Neuronal stem cell (in vitro differentiated cells): ENCODE results near the gene JOSD2.

Source experiments
- DNase-seq: peaks from one replicate; pipeline ENCODE4 v3.0.0-alpha.2; 2013; ENCODE audit warnings: low spot score
- H2AFZ ChIP-seq: one replicate; pipeline ENCODE4 v1.6.1; 2013; ENCODE audit warnings: mild to moderate bottlenecking, low read length, inconsistent platforms
- H2AK5ac ChIP-seq: 2 replicates; pipeline ENCODE4 v1.6.1; 2013; ENCODE audit warnings: low read depth, mild to moderate bottlenecking, inconsistent platforms, low read length, moderate library complexity, mixed read lengths
- H2BK120ac ChIP-seq: 2 replicates; pipeline ENCODE4 v1.6.1; 2013; ENCODE audit warnings: low read depth, mild to moderate bottlenecking, inconsistent platforms, low read length, moderate library complexity, mixed read lengths
- H2BK12ac ChIP-seq: one replicate; pipeline ENCODE4 v1.6.1; 2013; ENCODE audit warnings: low read length, inconsistent platforms
- H2BK15ac ChIP-seq: 2 replicates; pipeline ENCODE4 v1.6.1; 2013; ENCODE audit warnings: mild to moderate bottlenecking, low read length, inconsistent platforms, mixed read lengths
- H2BK5ac ChIP-seq: one replicate; pipeline ENCODE4 v1.6.1; 2013; ENCODE audit warnings: inconsistent platforms, mild to moderate bottlenecking, low read length, moderate library complexity
- H3K14ac ChIP-seq: one replicate; pipeline ENCODE4 v1.6.1; 2013; ENCODE audit warnings: low read length, inconsistent platforms
- H3K18ac ChIP-seq: 2 replicates; pipeline ENCODE4 v1.6.1; 2013; ENCODE audit warnings: low read length, inconsistent platforms
- H3K23ac ChIP-seq: 2 replicates; pipeline ENCODE4 v1.6.1; 2013; ENCODE audit warnings: low read depth, mild to moderate bottlenecking, mixed read lengths, low read length, inconsistent platforms; ENCODE audit not compliant: poor library complexity
- H3K27ac ChIP-seq: replicated peaks from 3 replicates; pipeline ENCODE4 v1.5.1; 2013; ENCODE audit warnings: low read length, inconsistent platforms
- H3K27me3 ChIP-seq, 3 experiments: 2 replicates each; pipeline ENCODE4 v1.6.1; 2013; ENCODE audit warnings: low read length in 3 of 3, mild to moderate bottlenecking in 2 of 3, inconsistent platforms in 1 of 3, low read depth in 1 of 3, mixed read lengths in 1 of 3, moderate library complexity in 1 of 3; ENCODE audit not compliant: control insufficient read depth in 3 of 3, insufficient read depth in 3 of 3
- H3K36me3 ChIP-seq, 2 donors: replicated peaks in 1 of 2; 2 replicates each; pipeline ENCODE4 v1.6.1; 2013; ENCODE audit warnings: low read length in 2 of 2; ENCODE audit not compliant: control insufficient read depth in 2 of 2, insufficient read depth in 2 of 2
- H3K4ac ChIP-seq: 2 replicates; pipeline ENCODE4 v1.6.1; 2013; ENCODE audit warnings: inconsistent platforms, mild to moderate bottlenecking, low read length, moderate library complexity
- H3K4me1 ChIP-seq, 2 donors: 1 replicate in 1 of 2; 2 replicates in 1 of 2; pipeline ENCODE4 v1.6.1; 2013; ENCODE audit warnings: low read length in 2 of 2, low read depth in 1 of 2; ENCODE audit not compliant: control insufficient read depth in 2 of 2, insufficient read depth in 1 of 2
- H3K4me2 ChIP-seq: one replicate; pipeline ENCODE4 v1.6.1; 2013; ENCODE audit warnings: mild to moderate bottlenecking, low read length, inconsistent platforms; ENCODE audit not compliant: insufficient read depth, poor library complexity, severe bottlenecking
- H3K4me3 ChIP-seq, 2 donors: 2 replicates each; pipeline ENCODE4 v1.5.1; 2013; ENCODE audit warnings: low read length in 2 of 2, mild to moderate bottlenecking in 2 of 2, inconsistent platforms in 1 of 2, moderate library complexity in 1 of 2
- H3K79me1 ChIP-seq: one replicate; pipeline ENCODE4 v1.6.1; 2013; ENCODE audit warnings: low read depth, mild to moderate bottlenecking, inconsistent platforms, low read length, moderate library complexity
- H3K9ac ChIP-seq: one replicate; pipeline ENCODE4 v1.6.1; 2013; ENCODE audit warnings: mild to moderate bottlenecking, low read depth, low read length, inconsistent platforms; ENCODE audit not compliant: poor library complexity
- H3K9me3 ChIP-seq, 2 donors: replicated peaks in 1 of 2; 2 replicates each; pipeline versions ENCODE3 to v1.6.1; 2013; ENCODE audit warnings: low read length in 2 of 2, mild to moderate bottlenecking in 2 of 2, inconsistent platforms in 1 of 2, low read depth in 1 of 2, mixed read lengths in 1 of 2, moderate library complexity in 1 of 2; ENCODE audit not compliant: control insufficient read depth in 2 of 2, insufficient read depth in 1 of 2
- H4K8ac ChIP-seq: one replicate; pipeline ENCODE4 v1.6.1; 2013; ENCODE audit warnings: low read depth, mild to moderate bottlenecking, inconsistent platforms, low read length, moderate library complexity
- H4K91ac ChIP-seq: one replicate; pipeline ENCODE4 v1.6.1; 2013; ENCODE audit warnings: low read length, low read depth, mild to moderate bottlenecking, inconsistent platforms; ENCODE audit not compliant: poor library complexity
- WGBS, 2 donors: extraction: QIAGEN DNeasy Blood & Tissue Kit; methylation state at CpG; one replicate each; pipeline ENCODE4 v1.1.7; 2013; ENCODE audit warnings: missing lambda C conversion rate in 2 of 2, mixed read lengths in 1 of 2; ENCODE audit not compliant: insufficient read length in 2 of 2, insufficient replicate concordance in 1 of 2; ENCODE audit errors: extremely low coverage in 2 of 2; 5-methylcytosine and 5-hydroxymethylcytosine counted together

Gene JOSD2

DNA sequence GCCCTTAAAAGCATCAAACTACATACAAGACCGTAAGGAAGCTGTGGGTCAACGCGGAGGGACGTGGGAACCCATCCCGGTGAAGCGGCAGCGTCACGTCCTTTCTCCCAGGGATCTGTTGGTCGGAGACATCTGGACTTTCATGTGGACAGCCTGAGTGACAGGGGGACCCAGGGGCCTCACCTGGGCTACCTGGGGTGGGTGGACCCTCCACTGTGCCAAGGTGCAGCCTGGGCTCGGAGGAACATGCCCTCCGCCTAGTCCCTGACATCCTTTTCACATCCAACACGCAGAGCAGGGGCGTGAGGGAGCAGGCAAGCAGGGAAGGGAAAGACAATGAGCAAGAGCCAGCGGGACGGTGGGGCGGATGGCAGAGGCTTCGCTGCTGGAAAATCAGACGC is 20.6 kb downstream of the JOSD2 start:
- H3K23ac ChIP-seq = no peak overlapping the region
- H3K27me3 ChIP-seq = peaks cover 0 to 68% (median 6%) of the 10 kb centered on the region in 3 experiments
- WGBS, 2 donors = no CpG with 5 or more reads among the region's 18 CpGs
- H2BK5ac ChIP-seq = peak overlapping the region; percentile 10
- no peak overlapping the region for H2AFZ ChIP-seq
- H3K18ac ChIP-seq = peak overlapping the region; percentile 4
- H3K14ac ChIP-seq = no peak overlapping the region
- H3K4me1 ChIP-seq = peaks cover 20 to 21% of the 10 kb centered on the region in 2 donors
- peak overlapping the region; percentile 55 for H3K4me2 ChIP-seq
- H3K27ac ChIP-seq = peak overlapping the region; percentile 35
- H3K4me3 ChIP-seq = peak overlapping the region in 1 of 2 donors; percentile 37
- no peak overlapping the region for H4K8ac ChIP-seq
- peak overlapping the region; percentile 76 for H3K9ac ChIP-seq
- H2BK120ac ChIP-seq = no peak overlapping the region
- H4K91ac ChIP-seq = no peak overlapping the region
- peaks cover 0 to 3% of the 10 kb centered on the region in 2 donors for H3K36me3 ChIP-seq
- peak overlapping the region; percentile 80 for H2BK12ac ChIP-seq
- DNase-seq = no peak
- no peak overlapping the region for H3K4ac ChIP-seq
- H3K9me3 ChIP-seq = peaks cover 14 to 24% of the 10 kb centered on the region in 2 donors
- H2BK15ac ChIP-seq = no peak overlapping the region
- H3K79me1 ChIP-seq = no peaks in the 10 kb centered on the region
- peak overlapping the region; percentile 77 for H2AK5ac ChIP-seq

DNA sequence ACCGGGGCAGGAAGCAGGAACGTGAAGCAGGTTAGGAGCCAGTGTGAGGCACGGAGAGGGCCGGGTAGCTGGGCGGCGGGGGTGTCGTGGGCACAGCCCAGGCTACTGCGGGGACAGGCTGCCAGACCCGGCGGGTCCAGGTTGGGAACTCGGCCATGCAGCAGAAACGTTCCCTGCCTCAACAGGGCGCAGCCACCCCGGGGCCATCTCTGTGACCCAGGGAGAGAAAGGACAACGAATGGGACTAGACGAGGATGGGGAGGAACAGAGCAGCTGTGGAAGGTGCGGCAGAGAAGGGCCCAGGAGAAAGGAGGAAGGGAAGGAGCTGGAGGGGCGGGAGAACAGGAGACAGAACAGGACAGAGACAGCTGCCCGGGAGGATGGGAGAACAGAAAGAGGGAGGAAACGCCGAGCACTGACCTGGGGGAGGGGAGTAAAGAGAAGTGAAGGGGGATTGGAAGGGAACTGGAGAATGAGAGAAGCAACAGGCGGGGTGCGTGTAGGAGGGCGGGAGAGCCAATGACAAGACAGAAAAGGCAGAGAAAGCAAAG is 21.5 kb downstream of the JOSD2 start:
- no peak overlapping the region for H4K91ac ChIP-seq
- no peak overlapping the region for H2BK120ac ChIP-seq
- H3K27ac ChIP-seq = no peak overlapping the region
- peaks cover 0 to 3% of the 10 kb centered on the region in 2 donors for H3K36me3 ChIP-seq
- H2BK15ac ChIP-seq = no peak overlapping the region
- no peaks in the 10 kb centered on the region for H3K79me1 ChIP-seq
- H3K14ac ChIP-seq = no peak overlapping the region
- no peak overlapping the region for H3K4ac ChIP-seq
- peak overlapping the region; percentile 73 for H3K9ac ChIP-seq
- peak overlapping the region; percentile 53 for H2AFZ ChIP-seq
- H2AK5ac ChIP-seq = peak overlapping the region; percentile 4
- peaks cover 0 to 59% (median 6%) of the 10 kb centered on the region in 3 experiments for H3K27me3 ChIP-seq
- peaks cover 16 to 27% of the 10 kb centered on the region in 2 donors for H3K9me3 ChIP-seq
- no peak overlapping the region for H2BK12ac ChIP-seq
- H3K23ac ChIP-seq = peak overlapping the region; percentile 92
- H3K4me1 ChIP-seq = peaks cover 20 to 21% of the 10 kb centered on the region in 2 donors
- DNase-seq = no peak
- peak overlapping the region; percentile 47 for H2BK5ac ChIP-seq
- no CpG with 5 or more reads among the region's 24 CpGs for WGBS, 2 donors
- H4K8ac ChIP-seq = no peak overlapping the region
- H3K4me2 ChIP-seq = peak overlapping the region; percentile 45
- H3K4me3 ChIP-seq = peak overlapping the region in 1 of 2 donors; percentile 40
- peak overlapping the region; percentile 92 for H3K18ac ChIP-seq

DNA sequence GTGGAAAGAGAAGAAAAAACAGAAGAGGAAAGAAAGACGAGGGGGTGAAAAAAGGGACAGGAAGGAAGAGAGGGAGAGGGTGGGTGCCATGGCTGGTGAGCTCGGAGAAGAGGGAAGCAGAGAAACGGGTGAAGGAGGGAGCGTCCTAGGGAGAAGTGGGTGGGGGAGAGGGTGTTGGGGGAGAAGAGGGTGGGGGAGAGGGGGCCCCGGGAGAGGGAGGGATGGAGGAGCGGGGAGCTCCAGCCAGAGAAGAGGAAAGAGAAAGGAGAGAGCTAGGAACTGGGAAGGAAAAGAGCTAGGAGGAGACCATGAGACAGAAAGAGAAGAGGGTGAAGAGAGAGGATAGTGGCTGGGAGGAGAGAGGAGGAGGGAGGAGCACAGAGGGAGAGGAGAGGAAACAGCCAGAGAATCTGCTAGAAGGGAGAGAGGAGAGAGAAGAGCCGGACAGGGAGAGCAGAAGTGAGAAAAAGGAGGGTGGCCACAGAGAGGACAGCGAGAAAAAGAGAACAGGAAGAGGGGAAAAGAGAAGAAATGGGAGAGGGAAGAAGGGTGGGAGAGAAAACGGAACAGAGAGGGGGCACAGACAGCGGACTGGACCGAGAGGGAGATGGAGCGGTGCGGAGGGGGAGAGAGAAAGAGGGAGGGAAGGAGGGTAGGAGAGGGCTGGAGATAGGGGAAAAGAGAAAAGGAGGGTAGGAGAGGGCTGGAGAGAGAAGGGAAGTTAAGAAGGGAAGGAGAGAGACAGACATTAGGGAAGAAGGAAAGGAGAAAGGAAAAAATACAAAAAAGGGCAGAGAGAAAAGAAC is 22.4 kb downstream of the JOSD2 start:
- Histone ChIP-seq H3K23ac (no peak overlapping the region), H3K36me3 (peaks cover 0 to 6% of the 10 kb centered on the region in 2 donors), H2BK120ac (no peak overlapping the region), H3K4me1 (peaks cover 20 to 21% of the 10 kb centered on the region in 2 donors), H3K27me3 (peaks cover 0 to 55% (median 6%) of the 10 kb centered on the region in 3 experiments), H3K27ac (no peak overlapping the region), H3K9me3 (peaks cover 16 to 27% of the 10 kb centered on the region in 2 donors), H4K8ac (no peak overlapping the region), H4K91ac (no peak overlapping the region), H2AK5ac (peak overlapping the region; percentile 4), H3K18ac (no peak overlapping the region), H2BK15ac (no peak overlapping the region), H3K14ac (no peak overlapping the region), H2AFZ (no peak overlapping the region), H3K4ac (no peak overlapping the region), H3K9ac (no peak overlapping the region), H2BK12ac (no peak overlapping the region), H2BK5ac (peak overlapping the region; percentile 47), H3K4me3 (no peak overlapping the region), H3K4me2 (peak overlapping the region; percentile 45), H3K79me1 (no peaks in the 10 kb centered on the region)
- WGBS, 2 donors = no CpG with 5 or more reads among the region's 13 CpGs
- no peak for DNase-seq
